Endothelial cell of umbilical vein (primary cell): ENCODE data around the gene SDF4. TPM values are rescaled to one million over a fixed set of nuclear protein-coding genes. Genes with fewer than 3 reads are reported as not detected.

Experiments used
- BruUV-seq: library from RNA; stranded (reverse); fragments of 400-500 nt; replicated peaks from 2 replicates; lab custom pipeline; 2021; lab: Mats Ljungman, UMichigan
- CTCF ChIA-PET: fragments of 300-600, 350-600 bp; sonication (Branson Sonifier 250); formaldehyde crosslinking; loops from one replicate; lab custom pipeline; 2021; ENCODE audit warnings: antibody characterized with exemption, inconsistent platforms; lab: Charles Lee
- POLR2A ChIA-PET: fragments of 300-600, 350-600 bp; sonication (Branson Sonifier 250); formaldehyde crosslinking; loops from one replicate; lab custom pipeline; 2021; ENCODE audit warnings: antibody characterized with exemption, inconsistent platforms; lab: Charles Lee
- DNase-seq: peaks from one replicate; pipeline ENCODE4 v3.0.0-alpha.2; 2011; ENCODE audit warnings: low read depth, low spot score
- FAIRE-seq: peaks from 2 replicates; lab custom pipeline; 2011; peaks lifted over from hg19 to GRCh38; lab: Jason Lieb, UNC
- H2AFZ ChIP-seq: 2 replicates; pipeline ENCODE4 v1.6.0; 2012; ENCODE audit warnings: low read depth, low read length, control low read depth, inconsistent platforms
- H3K27ac ChIP-seq: 2 replicates; pipeline ENCODE4 v1.5.1; 2011; ENCODE audit warnings: low read depth, mild to moderate bottlenecking, control low read depth, low read length, moderate library complexity; ENCODE audit not compliant: insufficient read depth
- H3K27me3 ChIP-seq, 2 experiments: 2 replicates each; pipeline versions ENCODE4 v1.6.0 to v1.6.1; 2011; ENCODE audit warnings: low read length in 2 of 2, mixed read lengths in 1 of 2; ENCODE audit not compliant: control insufficient read depth in 2 of 2, insufficient read depth in 2 of 2
- H3K36me3 ChIP-seq, 2 experiments: 2 replicates in 1 of 2; 3 replicates in 1 of 2; pipeline ENCODE4 v1.5.1; 2011; ENCODE audit warnings: low read length in 2 of 2, mild to moderate bottlenecking in 1 of 2, moderate library complexity in 1 of 2; ENCODE audit not compliant: control insufficient read depth in 2 of 2, insufficient read depth in 2 of 2; ENCODE audit errors: extremely low read depth in 1 of 2
- H3K4me1 ChIP-seq: 3 replicates; pipeline ENCODE4 v1.5.1; 2011; ENCODE audit warnings: mild to moderate bottlenecking, low read length; ENCODE audit not compliant: control insufficient read depth, insufficient read depth; ENCODE audit errors: extremely low read depth
- H3K4me2 ChIP-seq: 2 replicates; pipeline ENCODE4 v1.6.1; 2011; ENCODE audit warnings: low read length, control low read depth, mixed read lengths; ENCODE audit not compliant: insufficient read depth
- H3K4me3 ChIP-seq, 3 experiments: fragments of 200-600 bp in 1 of 3; sonication (generic), shearing (Covaris generic) in 1 of 3; replicated peaks in 1 of 3; 2 replicates each; pipeline ENCODE4 v1.5.1; 2011 to 2016; ENCODE audit warnings: control low read depth in 3 of 3, low read length in 3 of 3, mild to moderate bottlenecking in 2 of 3, inconsistent platforms in 1 of 3, low read depth in 1 of 3, moderate library complexity in 1 of 3; ENCODE audit not compliant: insufficient read depth in 1 of 3
- H3K79me2 ChIP-seq: 2 replicates; pipeline ENCODE4 v1.6.0; 2012; ENCODE audit warnings: low read length, inconsistent platforms; ENCODE audit not compliant: control insufficient read depth, insufficient read depth
- H3K9ac ChIP-seq: replicated peaks from 2 replicates; pipeline ENCODE3; 2011; ENCODE audit warnings: low read length, control low read depth; ENCODE audit not compliant: insufficient read depth; ENCODE audit errors: extremely low read depth
- H3K9me1 ChIP-seq: replicated peaks from 3 replicates; pipeline ENCODE4 v1.6.0; 2011; ENCODE audit warnings: mild to moderate bottlenecking, low read length; ENCODE audit not compliant: control insufficient read depth, insufficient read depth; ENCODE audit errors: extremely low read depth
- H3K9me3 ChIP-seq: replicated peaks from 2 replicates; pipeline ENCODE4 v1.5.1; 2012; ENCODE audit warnings: low read length, inconsistent platforms; ENCODE audit not compliant: control insufficient read depth, insufficient read depth
- H4K20me1 ChIP-seq: replicated peaks from 2 replicates; pipeline ENCODE3; 2011; ENCODE audit warnings: mild to moderate bottlenecking, low read length; ENCODE audit not compliant: control insufficient read depth, insufficient read depth; ENCODE audit errors: extremely low read depth
- CTCF ChIP-seq, 2 donors: IDR thresholded peaks; 1 replicate in 1 of 2; 2 replicates in 1 of 2; pipeline ENCODE4 v1.5.1; 2011; ENCODE audit warnings: low read length in 2 of 2, mild to moderate bottlenecking in 2 of 2, moderate library complexity in 2 of 2, control low read depth in 1 of 2, inconsistent platforms in 1 of 2, low read depth in 1 of 2; ENCODE audit not compliant: insufficient read depth in 1 of 2; ENCODE audit errors: extremely low read depth in 1 of 2
- EZH2 ChIP-seq: IDR thresholded peaks from 2 replicates; pipeline ENCODE4 v1.6.1; 2012; ENCODE audit warnings: borderline replicate concordance, low read depth, mild to moderate bottlenecking, moderate library complexity, low read length, inconsistent platforms; ENCODE audit not compliant: severe bottlenecking
- FOS ChIP-seq: IDR thresholded peaks from 2 replicates; pipeline ENCODE4 v1.6.1; 2011; ENCODE audit warnings: mild to moderate bottlenecking, low read length, moderate library complexity, borderline replicate concordance; ENCODE audit not compliant: insufficient read depth
- GATA2 ChIP-seq: IDR thresholded peaks from 2 replicates; pipeline ENCODE4 v1.7.0; 2011; ENCODE audit warnings: low read depth, mild to moderate bottlenecking, moderate library complexity, mixed read lengths, low read length; ENCODE audit not compliant: insufficient read length, insufficient read depth
- JUN ChIP-seq: IDR thresholded peaks from 2 replicates; pipeline ENCODE4 v1.6.1; 2011; ENCODE audit warnings: borderline replicate concordance, low read depth; ENCODE audit not compliant: insufficient read length, insufficient read depth
- MAX ChIP-seq: IDR thresholded peaks from 2 replicates; pipeline ENCODE4 v1.6.1; 2011; ENCODE audit not compliant: insufficient read depth, insufficient read length
- MYC ChIP-seq: IDR thresholded peaks from one replicate; pipeline ENCODE4 v1.6.1; 2011; ENCODE audit warnings: mild to moderate bottlenecking, low read depth, low read length
- POLR2A ChIP-seq: IDR thresholded peaks from 2 replicates; pipeline ENCODE4 v1.6.1; 2012; ENCODE audit warnings: low read depth, mild to moderate bottlenecking, control low read depth, low read length
- POLR2AphosphoS5 ChIP-seq: IDR thresholded peaks from 2 replicates; pipeline ENCODE4 v1.6.1; 2012; ENCODE audit warnings: low read depth, mild to moderate bottlenecking, control low read depth, low read length, moderate library complexity; ENCODE audit not compliant: insufficient read depth
- dilution Hi-C: fragments of 300-500 bp; cut with MboI; formaldehyde crosslinking; loops from one replicate; pipeline ENCODE4 v1.15.0; 2019; ENCODE audit warnings: low sequenced_read_pairs; ENCODE audit not compliant: extremely low pct_ligation_motif_present
- intact Hi-C: fragments of 100-400 bp; cut with micrococcal nuclease; formaldehyde crosslinking; loops from one replicate; pipeline ENCODE4 v1.10.0; 2022
- polyA plus RNA-seq, 4 experiments: library from polyadenylated mRNA; depleted of rRNA in 3 of 4; stranded (reverse) in 3 of 4; unstranded in 1 of 4; fragments of >200 nt; gene quantifications; 2 replicates each; pipeline versions ENCODE4 v1.2.1 to v1.2.3, GENCODE V29; 2011 to 2012; ENCODE audit warnings: missing spikeins in 1 of 4
- total RNA-seq: library from RNA; stranded (reverse); gene quantifications from 2 replicates; pipeline ENCODE4 v1.2.3, GENCODE V29; 2021

Gene SDF4
- total and polyA plus RNA-seq, 2 donors (not counting 3 experiments of a cell fraction or from before 2014, with no cell fraction given) = 175 to 185 TPM

DNA sequence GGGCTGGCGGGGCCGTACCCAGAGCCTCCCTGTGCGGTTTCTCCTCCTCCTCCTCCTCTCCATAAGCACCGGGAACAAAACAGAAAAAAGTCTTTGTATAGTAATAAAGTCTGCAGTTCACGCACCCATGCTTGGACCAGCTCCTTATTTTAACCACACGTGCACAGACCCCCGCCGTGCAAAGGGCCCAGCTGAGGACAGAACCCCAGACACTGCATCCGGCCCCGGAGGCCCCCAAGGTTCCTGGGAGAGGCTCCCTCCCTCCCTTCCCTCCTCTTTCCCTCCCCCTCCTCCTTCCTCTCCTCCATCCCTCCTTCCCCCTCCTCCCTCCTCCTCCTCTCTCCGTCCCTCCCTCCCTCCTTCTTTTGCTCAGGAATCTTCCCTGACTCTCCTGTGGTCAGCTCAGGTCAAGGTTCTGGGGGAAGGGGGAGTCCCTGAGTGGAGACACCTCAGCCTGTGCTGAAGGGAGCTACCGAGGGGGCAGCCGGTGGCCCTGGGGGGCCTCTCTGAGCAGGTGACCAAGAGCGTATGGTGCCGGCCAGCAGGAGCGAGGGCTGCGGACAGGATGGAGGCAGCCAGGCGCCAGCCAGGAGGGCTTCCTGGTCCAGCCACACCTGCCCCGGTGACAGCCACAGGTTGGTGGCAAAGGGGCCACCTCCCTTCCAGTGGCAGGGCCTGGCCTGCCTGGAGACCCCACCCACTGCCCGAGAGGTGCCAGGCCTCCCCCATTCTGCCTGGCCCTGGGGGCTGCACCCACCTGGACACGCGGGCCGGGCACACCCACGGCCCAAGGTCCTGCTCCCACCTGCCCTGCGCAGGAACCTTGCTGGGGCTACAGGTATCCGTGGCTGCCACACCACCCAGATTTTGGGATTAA, 61.3 kb downstream of the SDF4 start:
- Histone ChIP-seq H3K27me3 (peaks cover 16% of the 10 kb centered on the region in 2 experiments), H3K9ac (no peak overlapping the region), H3K4me3 (no peak overlapping the region), H3K9me3 (no peaks in the 10 kb centered on the region), H3K79me2 (no peaks in the 10 kb centered on the region), H3K4me1 (no peaks in the 10 kb centered on the region), H3K27ac (no peak overlapping the region), H3K36me3 (no peaks in the 10 kb centered on the region), H4K20me1 (no peaks in the 10 kb centered on the region), H3K9me1 (no peaks in the 10 kb centered on the region), H3K4me2 (no peak overlapping the region), H2AFZ (no peak overlapping the region)
- ChIA-PET CTCF (no interaction called here), POLR2A (no interaction called here)
- BruUV-seq = no TSS peak
- FAIRE-seq = no peak
- intact Hi-C loops (no loop called here), dilution Hi-C loops (no loop called here)
- TF ChIP-seq POLR2A = no peak
- DNase-seq = no peak

DNA sequence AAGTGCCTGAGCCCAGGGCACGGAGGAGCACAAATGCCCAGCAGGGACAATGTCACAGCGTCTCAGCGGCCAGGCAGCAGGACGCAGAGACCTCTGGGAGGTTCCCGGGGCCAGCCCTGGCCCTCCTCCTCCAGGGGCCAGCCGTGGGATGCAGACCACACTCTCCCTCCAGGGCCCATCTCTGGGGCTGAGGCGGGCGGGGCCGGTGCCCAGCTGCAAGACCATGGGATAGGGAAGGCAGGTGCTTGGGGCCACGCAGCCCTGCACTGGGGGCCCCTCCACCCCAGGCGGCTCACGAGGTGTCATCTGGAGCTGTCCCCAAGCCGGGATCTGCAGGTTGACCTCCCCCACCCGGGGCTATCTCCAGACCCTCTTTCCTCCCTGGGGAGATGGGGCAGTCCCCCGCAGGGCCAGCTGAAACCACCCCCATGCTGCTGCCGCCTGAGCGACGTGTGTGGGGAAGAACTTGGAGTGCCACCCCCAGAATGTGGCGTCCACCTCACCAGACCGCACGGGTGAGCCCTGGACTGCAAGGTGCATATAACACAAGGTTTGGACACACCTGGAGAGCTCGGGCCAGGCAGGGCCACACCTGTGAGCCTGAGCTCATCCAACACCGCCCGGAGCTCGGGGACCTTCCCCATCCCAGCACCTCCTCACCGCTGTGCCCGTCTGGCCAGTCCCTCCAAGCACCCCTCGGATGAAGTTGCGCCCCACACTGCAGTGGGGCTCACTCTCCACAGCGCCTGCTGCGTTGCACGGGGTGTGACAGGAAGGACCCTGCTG, 62.2 kb downstream of the SDF4 start:
- H4K20me1 ChIP-seq = no peaks in the 10 kb centered on the region
- no peak overlapping the region for H3K9ac ChIP-seq
- no peak overlapping the region for H2AFZ ChIP-seq
- H3K4me2 ChIP-seq = no peak overlapping the region
- no peaks in the 10 kb centered on the region for H3K9me1 ChIP-seq
- FAIRE-seq = no peak
- TF ChIP-seq GATA2 (no peak), POLR2A (no peak), EZH2 (no peak), POLR2AphosphoS5 (no peak), MAX (no peak), JUN (no peak), MYC (no peak), FOS (no peak), CTCF (IDR thresholded peaks at IDR 0.05; ENCODE audit: extremely low read depth in 1 of 2, insufficient read depth in 1 of 2, low read depth in 1 of 2, low read length in 2 of 2) (no peak)
- CTCF ChIA-PET = interaction anchor here (0.7 to 1.5 kb wide), 3 partner anchors 47 to 185 kb away, joined by 3 read pairs; no protein-coding TSS in a partner anchor
- H3K4me1 ChIP-seq = no peaks in the 10 kb centered on the region
- POLR2A ChIA-PET = no interaction called here
- H3K4me3 ChIP-seq = no peak overlapping the region
- no peaks in the 10 kb centered on the region for H3K36me3 ChIP-seq
- H3K27me3 ChIP-seq = peaks cover 16% of the 10 kb centered on the region in 2 experiments
- dilution Hi-C loops = no loop called here
- no peaks in the 10 kb centered on the region for H3K9me3 ChIP-seq
- no peaks in the 10 kb centered on the region for H3K79me2 ChIP-seq
- no peak overlapping the region for H3K27ac ChIP-seq
- no peak for DNase-seq
- intact Hi-C loops = no loop called here
- no TSS peak for BruUV-seq
